Measurements from ENCODE around the gene SWSAP1. TPM values are rescaled to one million over a fixed set of nuclear protein-coding genes. Genes with fewer than 3 reads are reported as not detected.

The SWSAP1 gene
- total RNA-seq, 1 donor = 0.72 TPM

DNA sequence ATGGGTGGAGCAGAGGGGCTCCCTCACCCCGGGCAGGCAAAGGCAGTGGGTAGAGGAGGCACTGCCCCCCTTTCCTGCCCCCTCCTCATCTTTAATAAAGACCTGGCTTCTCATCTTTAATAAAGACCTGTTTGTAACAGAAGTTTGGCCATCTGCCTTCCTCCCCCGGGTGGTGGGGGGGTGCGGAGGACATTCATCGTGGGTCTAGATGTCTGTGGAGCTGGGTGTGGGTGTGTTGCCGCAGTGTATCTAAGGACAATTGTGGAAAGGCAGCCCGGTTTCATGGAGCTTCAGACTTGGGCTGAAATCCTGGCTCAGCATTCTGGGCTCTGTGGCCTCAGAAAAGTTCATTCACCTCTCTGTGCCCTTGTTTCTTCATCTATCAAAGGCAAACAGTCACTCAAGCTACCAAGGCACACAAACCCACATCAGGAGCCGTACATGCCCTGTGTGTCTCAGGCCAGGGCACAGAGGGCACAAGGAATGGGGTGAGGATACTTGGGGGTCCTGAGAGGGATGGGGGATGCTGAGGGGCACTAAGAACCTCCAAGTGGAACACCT is 8.8 kb upstream of the SWSAP1 start:
- no peak overlapping the region for H3K4me2 ChIP-seq (ENCODE audit: insufficient read depth, low read length)

DNA sequence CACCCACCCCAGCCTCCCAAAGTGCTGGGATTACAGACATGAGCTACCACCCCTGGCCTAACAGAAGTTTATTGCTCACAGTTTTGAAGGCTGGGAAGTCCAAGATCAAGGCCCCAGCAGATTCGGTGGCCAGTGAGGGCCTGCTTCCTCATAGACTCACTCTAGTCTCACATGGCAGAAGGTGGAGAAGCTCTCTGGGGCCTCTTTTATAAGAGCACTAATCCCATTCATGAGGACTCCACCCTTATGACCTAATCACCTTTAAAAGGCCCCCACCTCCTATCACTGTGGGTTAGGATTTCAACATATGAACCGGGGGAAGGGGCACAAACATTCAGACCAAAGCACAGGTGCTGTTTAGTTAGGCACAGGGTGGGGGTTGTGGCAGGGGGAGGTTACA is 6.9 kb upstream of the SWSAP1 start:
- Histone ChIP-seq H2AFZ (ENCODE audit: low read length) (no peak overlapping the region), H3K36me3 (ENCODE audit: insufficient read depth, low read length) (peaks cover 13% of the 10 kb centered on the region), H3K27ac (ENCODE audit: low read depth, low read length) (no peak overlapping the region), H3K4me3 (ENCODE audit: insufficient read depth, low read length) (no peak overlapping the region), H3K79me2 (ENCODE audit: insufficient read depth, low read length) (no peaks in the 10 kb centered on the region), H3K4me1 (ENCODE audit: insufficient read depth, low read length) (no peaks in the 10 kb centered on the region), H4K20me1 (ENCODE audit: insufficient read depth, low read length) (peaks cover 8% of the 10 kb centered on the region), H3K9me3 (ENCODE audit: low read depth, low read length) (no peaks in the 10 kb centered on the region), H3K27me3 (ENCODE audit: insufficient read depth, low read length) (no peaks in the 10 kb centered on the region), H3K4me2 (ENCODE audit: insufficient read depth, low read length) (no peak overlapping the region)
- TF ChIP-seq, protein P1, sequence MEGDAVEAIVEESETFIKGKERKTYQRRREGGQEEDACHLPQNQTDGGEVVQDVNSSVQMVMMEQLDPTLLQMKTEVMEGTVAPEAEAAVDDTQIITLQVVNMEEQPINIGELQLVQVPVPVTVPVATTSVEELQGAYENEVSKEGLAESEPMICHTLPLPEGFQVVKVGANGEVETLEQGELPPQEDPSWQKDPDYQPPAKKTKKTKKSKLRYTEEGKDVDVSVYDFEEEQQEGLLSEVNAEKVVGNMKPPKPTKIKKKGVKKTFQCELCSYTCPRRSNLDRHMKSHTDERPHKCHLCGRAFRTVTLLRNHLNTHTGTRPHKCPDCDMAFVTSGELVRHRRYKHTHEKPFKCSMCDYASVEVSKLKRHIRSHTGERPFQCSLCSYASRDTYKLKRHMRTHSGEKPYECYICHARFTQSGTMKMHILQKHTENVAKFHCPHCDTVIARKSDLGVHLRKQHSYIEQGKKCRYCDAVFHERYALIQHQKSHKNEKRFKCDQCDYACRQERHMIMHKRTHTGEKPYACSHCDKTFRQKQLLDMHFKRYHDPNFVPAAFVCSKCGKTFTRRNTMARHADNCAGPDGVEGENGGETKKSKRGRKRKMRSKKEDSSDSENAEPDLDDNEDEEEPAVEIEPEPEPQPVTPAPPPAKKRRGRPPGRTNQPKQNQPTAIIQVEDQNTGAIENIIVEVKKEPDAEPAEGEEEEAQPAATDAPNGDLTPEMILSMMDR (IDR thresholded peaks at IDR 0.05; ENCODE audit: extremely low read depth, low read depth, low read length) = no peak
- DNase-seq (ENCODE audit: insufficient read length, low spot score, missing footprints) = no peak

More for the DNA sequence above, 8.8 kb upstream of the SWSAP1 start:
- H3K79me2 ChIP-seq (ENCODE audit: insufficient read depth, low read length) = no peaks in the 10 kb centered on the region
- no peak overlapping the region for H3K27ac ChIP-seq (ENCODE audit: low read depth, low read length)
- H3K27me3 ChIP-seq (ENCODE audit: insufficient read depth, low read length) = no peaks in the 10 kb centered on the region
- DNase-seq (ENCODE audit: insufficient read length, low spot score, missing footprints) = peak; percentile 35
- H2AFZ ChIP-seq (ENCODE audit: low read length) = no peak overlapping the region
- no peaks in the 10 kb centered on the region for H3K4me1 ChIP-seq (ENCODE audit: insufficient read depth, low read length)
- H3K9me3 ChIP-seq (ENCODE audit: low read depth, low read length) = no peaks in the 10 kb centered on the region
- peaks cover 8% of the 10 kb centered on the region for H4K20me1 ChIP-seq (ENCODE audit: insufficient read depth, low read length)
- TF ChIP-seq, protein P1 (IDR thresholded peaks at IDR 0.05; ENCODE audit: extremely low read depth, low read depth, low read length) = no peak
- peaks cover 30% of the 10 kb centered on the region for H3K36me3 ChIP-seq (ENCODE audit: insufficient read depth, low read length)
- no peak overlapping the region for H3K4me3 ChIP-seq (ENCODE audit: insufficient read depth, low read length)

DNA sequence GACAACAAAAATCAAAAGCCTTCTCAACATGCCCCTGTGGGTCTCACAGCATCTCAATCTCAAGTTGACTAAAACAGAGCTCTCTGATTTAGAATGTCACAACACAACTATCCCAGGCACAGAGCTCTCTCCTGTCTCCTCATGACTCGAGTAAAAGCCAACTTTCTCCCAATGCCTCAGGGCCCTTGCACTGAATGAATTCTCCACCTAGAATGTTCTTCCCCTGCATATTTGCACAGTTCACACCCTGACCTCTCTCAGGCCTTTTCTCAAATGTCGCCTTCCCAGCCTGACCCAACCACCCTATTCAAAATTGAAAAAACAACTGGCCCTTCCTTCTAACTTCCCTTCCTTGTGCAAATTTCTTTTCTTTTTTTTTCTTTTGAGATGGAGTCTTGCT is 3.7 kb upstream of the SWSAP1 start:
- Histone ChIP-seq H3K36me3 (ENCODE audit: insufficient read depth, low read length) (peaks cover 4% of the 10 kb centered on the region), H3K4me2 (ENCODE audit: insufficient read depth, low read length) (no peak overlapping the region), H2AFZ (ENCODE audit: low read length) (no peak overlapping the region), H3K9me3 (ENCODE audit: low read depth, low read length) (no peaks in the 10 kb centered on the region), H3K27me3 (ENCODE audit: insufficient read depth, low read length) (no peaks in the 10 kb centered on the region), H3K79me2 (ENCODE audit: insufficient read depth, low read length) (peaks cover 3% of the 10 kb centered on the region), H4K20me1 (ENCODE audit: insufficient read depth, low read length) (peaks cover 7% of the 10 kb centered on the region), H3K4me3 (ENCODE audit: insufficient read depth, low read length) (no peak overlapping the region), H3K27ac (ENCODE audit: low read depth, low read length) (no peak overlapping the region), H3K4me1 (ENCODE audit: insufficient read depth, low read length) (peaks cover 17% of the 10 kb centered on the region)
- DNase-seq (ENCODE audit: insufficient read length, low spot score, missing footprints) = no peak
- TF ChIP-seq, protein P1 (IDR thresholded peaks at IDR 0.05; ENCODE audit: extremely low read depth, low read depth, low read length) = no peak

DNA sequence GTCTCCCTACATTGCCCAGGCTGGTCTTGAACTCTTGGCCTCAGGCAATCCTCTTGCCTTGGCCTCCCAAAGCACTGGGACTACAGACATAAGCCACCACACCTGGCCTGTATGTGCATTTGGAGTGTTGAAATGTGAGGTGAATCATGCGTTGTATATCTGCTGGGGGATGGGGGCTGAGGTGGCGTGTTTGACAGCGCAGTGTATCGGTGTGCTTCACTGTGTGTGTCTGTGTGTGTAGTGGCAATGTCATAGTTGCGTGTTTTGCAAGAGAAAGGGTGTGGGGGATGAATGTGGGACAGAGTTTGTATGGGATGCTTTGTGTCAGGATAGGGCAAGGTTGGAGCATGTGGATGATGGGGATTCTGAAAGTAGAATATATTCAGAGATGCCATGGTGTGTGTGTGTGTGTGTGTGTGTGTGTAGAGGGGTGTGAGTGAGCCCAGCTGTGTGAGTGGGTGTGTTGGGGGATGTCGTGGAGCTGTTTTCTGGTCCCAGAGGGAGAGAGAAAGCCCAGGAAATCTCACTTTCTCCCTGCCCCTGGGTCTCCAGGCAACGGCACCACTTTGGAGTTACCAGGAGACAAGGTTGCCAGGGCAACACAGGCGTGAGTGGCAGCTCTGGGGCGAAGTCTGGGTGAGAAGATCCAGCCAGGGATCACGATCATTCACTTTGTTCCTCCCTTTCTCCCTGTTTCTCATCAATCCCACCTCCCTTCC is 1.1 kb upstream of the SWSAP1 start:
- Histone ChIP-seq H3K9me3 (ENCODE audit: low read depth, low read length) (no peaks in the 10 kb centered on the region), H3K27ac (ENCODE audit: low read depth, low read length) (no peak overlapping the region), H3K4me2 (ENCODE audit: insufficient read depth, low read length) (no peak overlapping the region), H3K36me3 (ENCODE audit: insufficient read depth, low read length) (peaks cover 3% of the 10 kb centered on the region), H3K79me2 (ENCODE audit: insufficient read depth, low read length) (peaks cover 4% of the 10 kb centered on the region), H4K20me1 (ENCODE audit: insufficient read depth, low read length) (peaks cover 10% of the 10 kb centered on the region), H3K27me3 (ENCODE audit: insufficient read depth, low read length) (no peaks in the 10 kb centered on the region), H2AFZ (ENCODE audit: low read length) (no peak overlapping the region), H3K4me1 (ENCODE audit: insufficient read depth, low read length) (peaks cover 37% of the 10 kb centered on the region), H3K4me3 (ENCODE audit: insufficient read depth, low read length) (no peak overlapping the region)
- TF ChIP-seq, protein P1 (IDR thresholded peaks at IDR 0.05; ENCODE audit: extremely low read depth, low read depth, low read length) = no peak
- peak; percentile 37 for DNase-seq (ENCODE audit: insufficient read length, low spot score, missing footprints)

Measured in osteoblast (primary cell).